Erythroblast (primary cell): Measurements from ENCODE around the gene VPS11.

Source experiments
- GATA1 ChIP-seq: IDR thresholded peaks from 2 replicates; pipeline ENCODE4 v1.6.1; 2011; ENCODE audit warnings: low read depth, mild to moderate bottlenecking, control low read depth, low read length, moderate library complexity
- POLR2A ChIP-seq: IDR thresholded peaks from 2 replicates; pipeline ENCODE4 v1.6.1; 2011; ENCODE audit warnings: mild to moderate bottlenecking, low read length

GRCh38 chr11:119108857-119109221 lies 41.2 kb downstream of the VPS11 start:
- TF ChIP-seq POLR2A (no peak), GATA1 (no peak)
